Measurements from ENCODE around the gene NAA35. TPM values are rescaled to one million over a fixed set of nuclear protein-coding genes. Genes with fewer than 3 reads are reported as not detected.

NAA35 gene
- 10 to 100 TPM; 24.1 to 26.2 TPM for total RNA-seq

- DNase-seq (peak; percentile 96), ATAC-seq (ENCODE audit: low read depth) (peak; percentile 85)
- Mint-ChIP-seq H3K4me1 (peaks cover 25% of the 10 kb centered on the region), H3K36me3 (peaks cover 9% of the 10 kb centered on the region), H3K27ac (peak within 1 kb of the TSS; percentile 96), H3K27me3 (no peaks in the 10 kb centered on the region), H3K4me3 (no peak within 1 kb of the TSS), H3K9me3 (no peaks in the 10 kb centered on the region)
- POLR2A ChIA-PET = interaction anchor here (0.6 to 1.9 kb wide), 6 partner anchors 10 to 410 kb away, joined by 3 to 5 read pairs (median 3); partner anchors contain the start of gene ISCA1
Measured at GRCh38 chr9:85940832-85941621, at the start of gene NAA35. Gene NAA35 (plus strand): TSS chr9:85941146. CDS start chr9:85942160, 1,014 bp downstream.

GRCh38 chr9:85892401-85892800, 48.5 kb upstream of the NAA35 start:
- Mint-ChIP-seq H3K27ac (no peak overlapping the region), H3K36me3 (no peaks in the 10 kb centered on the region), H3K4me1 (no peaks in the 10 kb centered on the region), H3K27me3 (no peaks in the 10 kb centered on the region), H3K9me3 (peaks cover 3% of the 10 kb centered on the region), H3K4me3 (no peak overlapping the region)
- POLR2A ChIA-PET = no interaction called here
- no peak for ATAC-seq (ENCODE audit: low read depth)
- DNase-seq = no peak

- POLR2A ChIA-PET = no interaction called here
- no peak overlapping the region for H3K4me3 Mint-ChIP-seq
- peaks cover 4% of the 10 kb centered on the region for H3K4me1 Mint-ChIP-seq
- H3K27me3 Mint-ChIP-seq = no peaks in the 10 kb centered on the region
- H3K9me3 Mint-ChIP-seq = peaks cover 3% of the 10 kb centered on the region
- ATAC-seq (ENCODE audit: low read depth) (no peak), DNase-seq (no peak)
- no peak overlapping the region for H3K27ac Mint-ChIP-seq
- H3K36me3 Mint-ChIP-seq = no peaks in the 10 kb centered on the region
Measured at GRCh38 chr9:85895685-85896084, 45.3 kb upstream of the NAA35 start.

GRCh38 chr9:85897848-85898247, 43.1 kb upstream of the NAA35 start:
- Mint-ChIP-seq H3K9me3 (no peaks in the 10 kb centered on the region), H3K4me3 (no peak overlapping the region), H3K36me3 (no peaks in the 10 kb centered on the region), H3K27ac (no peak overlapping the region), H3K4me1 (peaks cover 4% of the 10 kb centered on the region), H3K27me3 (peaks cover 5% of the 10 kb centered on the region)
- POLR2A ChIA-PET = no interaction called here
- ATAC-seq (ENCODE audit: low read depth) (no peak), DNase-seq (no peak)

- peaks cover 4% of the 10 kb centered on the region for H3K4me1 Mint-ChIP-seq
- H3K27me3 Mint-ChIP-seq = peaks cover 5% of the 10 kb centered on the region
- POLR2A ChIA-PET = no interaction called here
- H3K36me3 Mint-ChIP-seq = no peaks in the 10 kb centered on the region
- DNase-seq (no peak), ATAC-seq (ENCODE audit: low read depth) (no peak)
- no peak overlapping the region for H3K4me3 Mint-ChIP-seq
- no peak overlapping the region for H3K27ac Mint-ChIP-seq
- H3K9me3 Mint-ChIP-seq = no peaks in the 10 kb centered on the region
Measured at GRCh38 chr9:85898332-85898731, 42.6 kb upstream of the NAA35 start.

- Mint-ChIP-seq H3K4me3 (no peak overlapping the region), H3K9me3 (no peaks in the 10 kb centered on the region), H3K36me3 (no peaks in the 10 kb centered on the region), H3K27ac (no peak overlapping the region), H3K4me1 (peaks cover 4% of the 10 kb centered on the region), H3K27me3 (peaks cover 5% of the 10 kb centered on the region)
- ATAC-seq (ENCODE audit: low read depth) (no peak), DNase-seq (no peak)
- POLR2A ChIA-PET = no interaction called here
Measured at GRCh38 chr9:85899388-85899787, 41.6 kb upstream of the NAA35 start.

- H3K9me3 Mint-ChIP-seq = no peaks in the 10 kb centered on the region
- POLR2A ChIA-PET = no interaction called here
- H3K4me3 Mint-ChIP-seq = no peak overlapping the region
- peaks cover 11% of the 10 kb centered on the region for H3K27me3 Mint-ChIP-seq
- no peaks in the 10 kb centered on the region for H3K36me3 Mint-ChIP-seq
- DNase-seq (peak; percentile 36), ATAC-seq (ENCODE audit: low read depth) (no peak)
- H3K27ac Mint-ChIP-seq = no peak overlapping the region
- H3K4me1 Mint-ChIP-seq = peaks cover 4% of the 10 kb centered on the region
Measured at GRCh38 chr9:85900504-85901201, 40.3 kb upstream of the NAA35 start.

- H3K4me3 Mint-ChIP-seq = no peak overlapping the region
- no peak for DNase-seq
- H3K4me1 Mint-ChIP-seq = no peaks in the 10 kb centered on the region
- H3K27me3 Mint-ChIP-seq = peaks cover 13% of the 10 kb centered on the region
- peaks cover 2% of the 10 kb centered on the region for H3K9me3 Mint-ChIP-seq
- POLR2A ChIA-PET = no interaction called here
- ATAC-seq (ENCODE audit: low read depth) = no peak
- H3K27ac Mint-ChIP-seq = no peak overlapping the region
- no peaks in the 10 kb centered on the region for H3K36me3 Mint-ChIP-seq
Measured at GRCh38 chr9:85904975-85905374, 36.0 kb upstream of the NAA35 start.

GRCh38 chr9:85905957-85906356, 35.0 kb upstream of the NAA35 start:
- H3K27me3 Mint-ChIP-seq = peaks cover 13% of the 10 kb centered on the region
- no peaks in the 10 kb centered on the region for H3K36me3 Mint-ChIP-seq
- peaks cover 2% of the 10 kb centered on the region for H3K9me3 Mint-ChIP-seq
- no peak overlapping the region for H3K4me3 Mint-ChIP-seq
- H3K4me1 Mint-ChIP-seq = no peaks in the 10 kb centered on the region
- H3K27ac Mint-ChIP-seq = no peak overlapping the region
- POLR2A ChIA-PET = no interaction called here
- ATAC-seq (ENCODE audit: low read depth) = no peak
- DNase-seq = no peak

- Mint-ChIP-seq H3K36me3 (peaks cover 7% of the 10 kb centered on the region), H3K27ac (no peak overlapping the region), H3K27me3 (peaks cover 10% of the 10 kb centered on the region), H3K4me3 (no peak overlapping the region), H3K4me1 (peaks cover 8% of the 10 kb centered on the region), H3K9me3 (peaks cover 2% of the 10 kb centered on the region)
- no peak for ATAC-seq (ENCODE audit: low read depth)
- no peak for DNase-seq
- POLR2A ChIA-PET = no interaction called here
Measured at GRCh38 chr9:85909390-85909789, 31.6 kb upstream of the NAA35 start.

- Mint-ChIP-seq H3K4me3 (peak overlapping the region; percentile 50), H3K27ac (peak overlapping the region; percentile 83), H3K36me3 (peaks cover 10% of the 10 kb centered on the region), H3K4me1 (peaks cover 16% of the 10 kb centered on the region), H3K9me3 (peaks cover 7% of the 10 kb centered on the region), H3K27me3 (peaks cover 4% of the 10 kb centered on the region)
- POLR2A ChIA-PET = no interaction called here
- DNase-seq (no peak), ATAC-seq (ENCODE audit: low read depth) (peak; percentile 45)
Measured at GRCh38 chr9:85914108-85914507, 26.8 kb upstream of the NAA35 start.

- DNase-seq (no peak), ATAC-seq (ENCODE audit: low read depth) (no peak)
- Mint-ChIP-seq H3K9me3 (peaks cover 5% of the 10 kb centered on the region), H3K27ac (no peak overlapping the region), H3K4me1 (peaks cover 16% of the 10 kb centered on the region), H3K27me3 (peaks cover 6% of the 10 kb centered on the region), H3K4me3 (no peak overlapping the region), H3K36me3 (peaks cover 8% of the 10 kb centered on the region)
- POLR2A ChIA-PET = no interaction called here
Measured at GRCh38 chr9:85917756-85918155, 23.2 kb upstream of the NAA35 start.

- ATAC-seq (ENCODE audit: low read depth) = no peak
- Mint-ChIP-seq H3K27ac (no peak overlapping the region), H3K4me1 (no peaks in the 10 kb centered on the region), H3K36me3 (no peaks in the 10 kb centered on the region), H3K9me3 (no peaks in the 10 kb centered on the region), H3K27me3 (peaks cover 25% of the 10 kb centered on the region), H3K4me3 (no peak overlapping the region)
- no peak for DNase-seq
- POLR2A ChIA-PET = interaction anchor here (0.6 kb wide), 1 partner anchor 32 kb away, joined by 4 read pairs; no protein-coding TSS in a partner anchor
Measured at GRCh38 chr9:85925493-85925892, 15.5 kb upstream of the NAA35 start.

- Mint-ChIP-seq H3K36me3 (no peaks in the 10 kb centered on the region), H3K9me3 (no peaks in the 10 kb centered on the region), H3K4me1 (no peaks in the 10 kb centered on the region), H3K4me3 (no peak overlapping the region), H3K27ac (no peak overlapping the region), H3K27me3 (peaks cover 23% of the 10 kb centered on the region)
- ATAC-seq (ENCODE audit: low read depth) (no peak), DNase-seq (no peak)
- POLR2A ChIA-PET = no interaction called here
Measured at GRCh38 chr9:85927076-85927475, 13.9 kb upstream of the NAA35 start.

Data from activated naive CD8-positive, alpha-beta T cell treated with anti-CD3 and anti-CD28 coated beads, Interleukin-2, amount 10 ng/mL, durations not matched to agents 7 days and 5 days (primary cell).